Activated naive CD4-positive, alpha-beta T cell treated with anti-CD3 and anti-CD28 coated beads, Interleukin-2, amount 10 ng/mL, durations not matched to agents 7 days and 5 days (primary cell): ENCODE results near the gene ADAMTS14.

Experiments
- CTCF ChIA-PET: fragments of 350-600 bp; sonication (Branson Sonifier 250); formaldehyde crosslinking; loops from one replicate; lab custom pipeline; 2021; ENCODE audit warnings: antibody characterized with exemption; lab: Charles Lee
- DNase-seq: peaks from one replicate; pipeline ENCODE4 v3.0.0-alpha.2; 2020
- H3K27ac Mint-ChIP-seq: one replicate; pipeline ENCODE4 v1.8.0; 2021; ENCODE audit warnings: mild to moderate bottlenecking, moderate library complexity, mixed read lengths
- H3K27me3 Mint-ChIP-seq: one replicate; pipeline ENCODE4 v1.8.0; 2021; ENCODE audit warnings: mild to moderate bottlenecking, mixed read lengths
- H3K36me3 Mint-ChIP-seq: one replicate; pipeline ENCODE4 v1.8.0; 2021; ENCODE audit warnings: mixed read lengths
- H3K4me1 Mint-ChIP-seq: one replicate; pipeline ENCODE4 v1.8.0; 2021; ENCODE audit warnings: mixed read lengths
- H3K4me3 Mint-ChIP-seq: one replicate; pipeline ENCODE4 v1.8.0; 2021; ENCODE audit warnings: mild to moderate bottlenecking, moderate library complexity, mixed read lengths
- H3K9me3 Mint-ChIP-seq: one replicate; pipeline ENCODE4 v1.8.0; 2021; ENCODE audit warnings: mixed read lengths

The ADAMTS14 gene

GRCh38 chr10:70782086-70782745, 109.9 kb downstream of the ADAMTS14 start:
- peaks cover 46% of the 10 kb centered on the region for H3K27me3 Mint-ChIP-seq
- CTCF ChIA-PET = no interaction called here
- no peak for DNase-seq
- no peaks in the 10 kb centered on the region for H3K4me1 Mint-ChIP-seq
- no peaks in the 10 kb centered on the region for H3K9me3 Mint-ChIP-seq
- no peak overlapping the region for H3K4me3 Mint-ChIP-seq
- H3K27ac Mint-ChIP-seq = no peak overlapping the region
- H3K36me3 Mint-ChIP-seq = no peaks in the 10 kb centered on the region

- H3K27ac Mint-ChIP-seq = no peak overlapping the region
- no peak overlapping the region for H3K4me3 Mint-ChIP-seq
- no peak for DNase-seq
- no peaks in the 10 kb centered on the region for H3K4me1 Mint-ChIP-seq
- CTCF ChIA-PET = no interaction called here
- peaks cover 42% of the 10 kb centered on the region for H3K27me3 Mint-ChIP-seq
- H3K9me3 Mint-ChIP-seq = no peaks in the 10 kb centered on the region
- H3K36me3 Mint-ChIP-seq = no peaks in the 10 kb centered on the region
These were observed 110.7 kb downstream of the ADAMTS14 start for GRCh38 chr10:70782746-70783680.

- Mint-ChIP-seq H3K9me3 (no peaks in the 10 kb centered on the region), H3K27me3 (peaks cover 39% of the 10 kb centered on the region), H3K4me3 (no peak overlapping the region), H3K36me3 (no peaks in the 10 kb centered on the region), H3K4me1 (no peaks in the 10 kb centered on the region), H3K27ac (no peak overlapping the region)
- no peak for DNase-seq
- CTCF ChIA-PET = no interaction called here
These were observed 111.7 kb downstream of the ADAMTS14 start for GRCh38 chr10:70784016-70784415.

- CTCF ChIA-PET = no interaction called here
- Mint-ChIP-seq H3K4me1 (no peaks in the 10 kb centered on the region), H3K36me3 (no peaks in the 10 kb centered on the region), H3K27ac (no peak overlapping the region), H3K27me3 (peaks cover 41% of the 10 kb centered on the region), H3K9me3 (no peaks in the 10 kb centered on the region), H3K4me3 (no peak overlapping the region)
- DNase-seq = no peak
These were observed 112.2 kb downstream of the ADAMTS14 start for GRCh38 chr10:70784471-70784870.

- Mint-ChIP-seq H3K4me3 (no peak within 1 kb of the TSS), H3K4me1 (no peaks in the 10 kb centered on the region), H3K9me3 (no peaks in the 10 kb centered on the region), H3K27ac (no peak within 1 kb of the TSS), H3K27me3 (peaks cover 45% of the 10 kb centered on the region), H3K36me3 (no peaks in the 10 kb centered on the region)
- DNase-seq = no peak
- CTCF ChIA-PET = no interaction called here
These were observed 112.9 kb downstream of the ADAMTS14 start, which contains the start of gene TBATA for GRCh38 chr10:70785190-70785589. TBATA (minus strand) TSS chr10:70785377; CDS start chr10:70783379, 1,998 bp downstream.

GRCh38 chr10:70786799-70787415, 114.6 kb downstream of the ADAMTS14 start:
- peaks cover 52% of the 10 kb centered on the region for H3K27me3 Mint-ChIP-seq
- CTCF ChIA-PET = no interaction called here
- no peaks in the 10 kb centered on the region for H3K36me3 Mint-ChIP-seq
- no peaks in the 10 kb centered on the region for H3K4me1 Mint-ChIP-seq
- no peak for DNase-seq
- no peaks in the 10 kb centered on the region for H3K9me3 Mint-ChIP-seq
- H3K27ac Mint-ChIP-seq = no peak overlapping the region
- no peak overlapping the region for H3K4me3 Mint-ChIP-seq

GRCh38 chr10:70791386-70792039, 119.2 kb downstream of the ADAMTS14 start:
- no peak overlapping the region for H3K4me3 Mint-ChIP-seq
- no peak for DNase-seq
- no peaks in the 10 kb centered on the region for H3K9me3 Mint-ChIP-seq
- no peaks in the 10 kb centered on the region for H3K36me3 Mint-ChIP-seq
- H3K27me3 Mint-ChIP-seq = peaks cover 33% of the 10 kb centered on the region
- CTCF ChIA-PET = no interaction called here
- no peak overlapping the region for H3K27ac Mint-ChIP-seq
- no peaks in the 10 kb centered on the region for H3K4me1 Mint-ChIP-seq

GRCh38 chr10:70795613-70796012, 123.3 kb downstream of the ADAMTS14 start:
- H3K4me1 Mint-ChIP-seq = no peaks in the 10 kb centered on the region
- no peak overlapping the region for H3K27ac Mint-ChIP-seq
- no peak overlapping the region for H3K4me3 Mint-ChIP-seq
- no peak for DNase-seq
- no peaks in the 10 kb centered on the region for H3K9me3 Mint-ChIP-seq
- CTCF ChIA-PET = no interaction called here
- H3K36me3 Mint-ChIP-seq = no peaks in the 10 kb centered on the region
- H3K27me3 Mint-ChIP-seq = peaks cover 34% of the 10 kb centered on the region

- DNase-seq = no peak
These were observed 125.5 kb downstream of the ADAMTS14 start for GRCh38 chr10:70797840-70798239.

GRCh38 chr10:70799124-70799523, 126.8 kb downstream of the ADAMTS14 start:
- no peak for DNase-seq
- no peaks in the 10 kb centered on the region for H3K36me3 Mint-ChIP-seq
- peaks cover 24% of the 10 kb centered on the region for H3K27me3 Mint-ChIP-seq
- no peak overlapping the region for H3K27ac Mint-ChIP-seq
- H3K4me3 Mint-ChIP-seq = no peak overlapping the region
- CTCF ChIA-PET = no interaction called here
- H3K9me3 Mint-ChIP-seq = no peaks in the 10 kb centered on the region
- H3K4me1 Mint-ChIP-seq = no peaks in the 10 kb centered on the region

More at GRCh38 chr10:70797840-70798239, 125.5 kb downstream of the ADAMTS14 start:
- H3K4me3 Mint-ChIP-seq = no peak overlapping the region
- no peak overlapping the region for H3K27ac Mint-ChIP-seq
- CTCF ChIA-PET = no interaction called here
- peaks cover 20% of the 10 kb centered on the region for H3K27me3 Mint-ChIP-seq
- H3K9me3 Mint-ChIP-seq = no peaks in the 10 kb centered on the region
- H3K36me3 Mint-ChIP-seq = no peaks in the 10 kb centered on the region
- H3K4me1 Mint-ChIP-seq = no peaks in the 10 kb centered on the region

- CTCF ChIA-PET = no interaction called here
- DNase-seq = no peak
These were observed 129.5 kb downstream of the ADAMTS14 start for GRCh38 chr10:70801854-70802253.

GRCh38 chr10:70803775-70804420, 131.6 kb downstream of the ADAMTS14 start:
- Mint-ChIP-seq H3K4me1 (no peaks in the 10 kb centered on the region), H3K4me3 (no peak overlapping the region), H3K27me3 (peaks cover 18% of the 10 kb centered on the region), H3K27ac (no peak overlapping the region), H3K9me3 (no peaks in the 10 kb centered on the region), H3K36me3 (no peaks in the 10 kb centered on the region)
- CTCF ChIA-PET = no interaction called here
- DNase-seq = no peak

More at GRCh38 chr10:70801854-70802253, 129.5 kb downstream of the ADAMTS14 start:
- H3K27ac Mint-ChIP-seq = no peak overlapping the region
- no peaks in the 10 kb centered on the region for H3K36me3 Mint-ChIP-seq
- no peaks in the 10 kb centered on the region for H3K4me1 Mint-ChIP-seq
- no peaks in the 10 kb centered on the region for H3K9me3 Mint-ChIP-seq
- H3K4me3 Mint-ChIP-seq = no peak overlapping the region
- H3K27me3 Mint-ChIP-seq = peaks cover 27% of the 10 kb centered on the region

GRCh38 chr10:70804421-70804808, 132.1 kb downstream of the ADAMTS14 start:
- Mint-ChIP-seq H3K9me3 (no peaks in the 10 kb centered on the region), H3K27ac (no peak overlapping the region), H3K4me1 (no peaks in the 10 kb centered on the region), H3K36me3 (no peaks in the 10 kb centered on the region), H3K4me3 (no peak overlapping the region), H3K27me3 (peaks cover 16% of the 10 kb centered on the region)
- CTCF ChIA-PET = no interaction called here
- DNase-seq = no peak
